Activated naive CD4-positive, alpha-beta T cell treated with anti-CD3 and anti-CD28 coated beads for 36 hours (primary cell): Measurements from ENCODE around the gene PRKN. TPM values are rescaled to one million over a fixed set of nuclear protein-coding genes. Genes with fewer than 3 reads are reported as not detected.

Source experiments
- CTCF ChIA-PET: fragments of 350-600 bp; sonication (Branson Sonifier 250); formaldehyde crosslinking; loops from one replicate; lab custom pipeline; 2021; ENCODE audit warnings: antibody characterized with exemption; lab: Charles Lee
- DNase-seq: peaks from one replicate; pipeline ENCODE4 v3.0.0-alpha.2; 2020
- H3K27ac Mint-ChIP-seq: one replicate; pipeline ENCODE4 v1.8.0; 2021; ENCODE audit warnings: mild to moderate bottlenecking, mixed read lengths
- H3K27me3 Mint-ChIP-seq: one replicate; pipeline ENCODE4 v1.8.0; 2021; ENCODE audit warnings: low read depth, mixed read lengths
- H3K36me3 Mint-ChIP-seq: one replicate; pipeline ENCODE4 v1.8.0; 2021; ENCODE audit warnings: low read depth, mixed read lengths
- H3K4me1 Mint-ChIP-seq: one replicate; pipeline ENCODE4 v1.8.0; 2021; ENCODE audit warnings: low read depth, mixed read lengths
- H3K4me3 Mint-ChIP-seq: one replicate; pipeline ENCODE4 v1.8.0; 2021; ENCODE audit warnings: mild to moderate bottlenecking, moderate library complexity, mixed read lengths
- H3K9me3 Mint-ChIP-seq: one replicate; pipeline ENCODE4 v1.8.0; 2021; ENCODE audit warnings: mixed read lengths
- intact Hi-C: fragments of 100-400 bp; cut with micrococcal nuclease; formaldehyde crosslinking; loops from one replicate; pipeline ENCODE4 v1.15.1; 2023
- total RNA-seq, 2 experiments: library from RNA; stranded (reverse); gene quantifications; one replicate each; pipeline ENCODE4 v1.2.3, GENCODE V29; 2021

Gene PRKN
- total RNA-seq, 2 experiments from 2014 or later: 0.33 to 0.72 TPM

DNA sequence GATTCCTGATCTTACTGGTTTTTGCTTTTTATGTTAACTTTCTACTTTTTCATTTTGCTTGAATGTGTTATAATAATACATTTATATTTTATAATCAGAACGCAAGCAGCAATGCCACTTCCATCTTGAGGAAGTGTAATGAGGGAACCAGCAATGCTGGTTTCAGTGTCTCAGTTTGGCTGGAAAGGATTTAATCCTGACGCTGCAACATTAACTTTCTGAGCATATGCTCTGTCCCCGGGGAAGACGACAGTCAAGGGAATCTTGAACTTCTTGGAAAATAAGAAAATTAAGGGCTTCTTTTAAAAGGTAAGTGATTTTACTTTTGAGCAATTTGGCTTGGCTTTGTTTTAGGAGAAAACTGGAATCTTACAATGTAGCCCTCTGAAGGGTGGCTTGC, 1248.2 kb downstream of the PRKN start:
- H3K27me3 Mint-ChIP-seq: no peaks in the 10 kb centered on the region

DNA sequence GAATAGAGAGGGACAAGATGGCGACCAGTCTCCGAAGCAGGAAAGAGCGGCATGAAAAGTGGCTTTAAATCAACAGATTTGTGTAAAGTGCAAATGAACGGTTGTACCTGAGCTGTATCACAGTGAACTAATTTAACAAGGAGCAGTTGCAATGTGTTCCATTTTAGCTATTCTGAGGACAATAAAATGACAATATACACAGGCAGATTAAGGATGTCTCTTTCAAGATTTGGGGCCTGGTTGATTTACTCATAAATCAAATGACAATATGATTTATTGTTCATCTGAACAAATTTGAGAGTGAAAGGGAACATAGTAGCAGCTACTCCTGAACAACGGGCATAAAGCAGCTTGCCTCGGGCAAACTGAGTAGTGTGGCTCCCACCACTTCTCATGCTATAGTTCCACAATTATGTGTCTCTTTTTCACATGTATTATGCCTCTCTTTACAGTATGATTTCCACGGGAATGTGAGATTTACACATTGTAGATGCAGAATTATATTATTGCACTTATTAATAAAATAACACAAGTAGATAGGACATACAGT, 1249.6 kb downstream of the PRKN start:
- Mint-ChIP-seq H3K27me3 (no peaks in the 10 kb centered on the region), H3K4me3 (no peak overlapping the region), H3K4me1 (no peaks in the 10 kb centered on the region), H3K36me3 (no peaks in the 10 kb centered on the region), H3K27ac (no peak overlapping the region), H3K9me3 (no peaks in the 10 kb centered on the region)
- intact Hi-C loops: no loop called here
- CTCF ChIA-PET: no interaction called here
- no peak for DNase-seq

More for the DNA sequence above, 1248.2 kb downstream of the PRKN start:
- no peak for DNase-seq
- H3K9me3 Mint-ChIP-seq: no peaks in the 10 kb centered on the region
- intact Hi-C loops: no loop called here
- no peaks in the 10 kb centered on the region for H3K36me3 Mint-ChIP-seq
- CTCF ChIA-PET: no interaction called here
- H3K4me1 Mint-ChIP-seq: no peaks in the 10 kb centered on the region
- H3K4me3 Mint-ChIP-seq: no peak overlapping the region
- no peak overlapping the region for H3K27ac Mint-ChIP-seq

DNA sequence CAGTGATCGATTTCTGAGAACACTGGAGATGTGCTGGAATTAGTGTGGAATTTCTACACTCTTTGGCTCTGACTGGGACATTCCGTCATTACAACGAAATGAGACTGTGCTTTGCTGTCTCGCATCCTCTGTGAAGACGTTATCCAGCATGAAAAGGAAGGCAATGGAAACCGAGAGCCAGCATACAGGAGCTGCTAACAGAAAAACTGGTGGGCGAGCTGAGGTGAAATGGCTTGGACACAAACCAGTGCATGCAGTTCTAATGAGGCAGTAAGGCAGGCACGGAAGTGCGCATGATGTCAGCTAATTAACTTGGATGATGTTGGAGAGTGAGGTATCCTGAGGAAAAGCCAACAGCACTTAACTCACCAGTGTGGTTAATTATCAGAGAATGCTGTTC, 1250.9 kb downstream of the PRKN start:
- Mint-ChIP-seq H3K4me1 (no peaks in the 10 kb centered on the region), H3K27me3 (no peaks in the 10 kb centered on the region), H3K36me3 (no peaks in the 10 kb centered on the region), H3K27ac (no peak overlapping the region), H3K9me3 (no peaks in the 10 kb centered on the region), H3K4me3 (no peak overlapping the region)
- no peak for DNase-seq
- intact Hi-C loops: no loop called here
- CTCF ChIA-PET: no interaction called here

DNA sequence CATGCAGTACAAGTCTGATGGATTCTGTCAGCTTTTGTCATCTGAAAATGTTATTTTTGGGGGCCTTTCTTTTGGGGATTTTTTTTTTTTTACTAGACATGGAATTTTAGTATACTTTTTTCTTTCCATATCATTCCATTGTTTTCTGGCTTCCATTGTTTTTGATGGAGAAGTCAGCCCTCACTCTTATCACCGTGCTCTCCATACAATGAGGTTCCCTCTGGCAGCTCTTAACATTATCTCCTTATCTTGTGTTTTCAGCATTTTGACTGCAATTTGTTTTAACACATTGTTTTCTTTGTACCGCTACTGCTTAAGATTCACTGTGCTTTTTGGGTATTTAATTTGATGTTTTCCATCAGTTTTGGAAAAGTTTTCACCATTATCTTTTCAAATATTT, 1262.2 kb downstream of the PRKN start:
- Mint-ChIP-seq H3K9me3 (no peaks in the 10 kb centered on the region), H3K4me3 (no peak overlapping the region), H3K36me3 (no peaks in the 10 kb centered on the region), H3K27me3 (no peaks in the 10 kb centered on the region), H3K4me1 (no peaks in the 10 kb centered on the region), H3K27ac (no peak overlapping the region)
- no peak for DNase-seq
- CTCF ChIA-PET: no interaction called here
- intact Hi-C loops: no loop called here

DNA sequence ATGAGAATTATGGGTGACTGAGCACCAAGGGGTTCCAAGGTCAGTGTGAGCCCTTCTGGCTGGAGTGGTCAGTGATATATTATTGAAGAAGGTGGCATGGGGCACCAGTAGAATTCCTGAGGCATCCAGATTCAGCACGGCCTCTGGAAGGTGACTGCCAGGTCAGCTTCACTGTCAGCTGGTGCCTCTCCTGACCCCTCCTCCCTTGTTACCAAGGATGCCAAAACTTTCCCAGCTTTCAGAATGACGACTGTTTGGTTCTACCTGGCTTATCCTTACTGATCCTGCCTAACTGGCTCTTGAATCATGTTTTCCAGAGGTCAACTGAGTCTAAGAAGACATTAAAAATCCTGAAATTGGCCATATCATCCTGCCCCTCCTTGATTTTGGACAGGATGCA, 1264.5 kb downstream of the PRKN start:
- Mint-ChIP-seq H3K4me3 (no peak overlapping the region), H3K27ac (no peak overlapping the region), H3K36me3 (no peaks in the 10 kb centered on the region), H3K4me1 (no peaks in the 10 kb centered on the region), H3K27me3 (no peaks in the 10 kb centered on the region), H3K9me3 (no peaks in the 10 kb centered on the region)
- intact Hi-C loops: no loop called here
- DNase-seq: no peak
- CTCF ChIA-PET: no interaction called here

DNA sequence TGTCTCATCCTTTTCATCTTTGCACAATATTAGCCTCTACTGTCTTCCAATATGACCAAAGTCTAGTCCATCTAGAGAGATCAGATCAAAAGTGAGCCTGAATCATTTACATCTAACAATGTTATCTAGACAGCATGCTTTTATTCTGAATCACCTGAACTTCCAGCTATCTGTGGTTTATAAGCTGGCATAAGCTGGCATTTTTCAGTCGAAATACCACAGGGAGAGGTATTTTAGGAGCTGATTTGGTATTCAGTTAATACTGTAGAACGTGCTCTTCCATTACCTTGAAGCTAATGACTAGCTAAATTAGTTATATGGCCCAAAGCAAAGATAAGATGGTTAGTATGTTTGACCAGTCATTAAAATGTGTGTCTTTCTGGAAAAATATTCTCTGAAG, 1265.4 kb downstream of the PRKN start:
- H3K4me3 Mint-ChIP-seq: no peak overlapping the region
- H3K9me3 Mint-ChIP-seq: no peaks in the 10 kb centered on the region
- no peaks in the 10 kb centered on the region for H3K36me3 Mint-ChIP-seq
- no peak for DNase-seq
- no peaks in the 10 kb centered on the region for H3K4me1 Mint-ChIP-seq
- no peak overlapping the region for H3K27ac Mint-ChIP-seq
- intact Hi-C loops: no loop called here
- CTCF ChIA-PET: interaction anchor here (0.7 kb wide), 1 partner anchor 287 kb away, joined by 3 read pairs; no protein-coding TSS in a partner anchor
- no peaks in the 10 kb centered on the region for H3K27me3 Mint-ChIP-seq

DNA sequence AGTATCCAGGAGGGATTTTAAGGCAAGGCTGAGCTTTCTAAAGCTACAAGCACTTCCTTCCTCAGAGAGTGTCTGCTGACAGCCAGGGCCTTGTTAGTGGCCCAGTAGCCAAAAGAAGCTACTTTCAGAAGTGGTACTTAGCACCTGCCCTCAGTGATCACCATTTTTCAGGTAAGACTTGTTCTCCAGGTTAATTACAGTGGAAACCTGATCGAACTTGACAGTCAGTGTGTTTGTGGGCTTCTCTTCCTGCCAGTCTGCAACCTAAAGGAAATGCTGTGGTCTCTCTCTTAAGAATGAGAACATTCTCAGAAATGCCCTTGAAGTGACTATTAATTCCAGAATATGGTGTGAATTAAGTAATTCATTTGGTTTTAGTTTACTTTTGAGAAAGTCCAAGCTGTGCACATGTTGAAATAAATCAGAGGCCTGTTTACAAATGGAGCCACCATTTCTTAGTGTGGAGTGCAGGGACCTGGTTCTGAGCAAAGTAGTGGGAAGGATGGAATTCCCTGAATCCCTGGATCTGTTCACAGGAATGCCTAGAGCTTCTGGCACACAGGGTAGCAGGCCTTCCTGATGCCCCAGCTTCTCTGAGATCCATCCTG, 1268.5 kb downstream of the PRKN start:
- intact Hi-C loops: no loop called here
- Mint-ChIP-seq H3K36me3 (no peaks in the 10 kb centered on the region), H3K9me3 (no peaks in the 10 kb centered on the region), H3K27ac (no peak overlapping the region), H3K4me3 (no peak overlapping the region), H3K27me3 (no peaks in the 10 kb centered on the region), H3K4me1 (no peaks in the 10 kb centered on the region)
- CTCF ChIA-PET: interaction anchor here (1.2 kb wide), 1 partner anchor 41 kb away, joined by 7 read pairs; no protein-coding TSS in a partner anchor
- no peak for DNase-seq

DNA sequence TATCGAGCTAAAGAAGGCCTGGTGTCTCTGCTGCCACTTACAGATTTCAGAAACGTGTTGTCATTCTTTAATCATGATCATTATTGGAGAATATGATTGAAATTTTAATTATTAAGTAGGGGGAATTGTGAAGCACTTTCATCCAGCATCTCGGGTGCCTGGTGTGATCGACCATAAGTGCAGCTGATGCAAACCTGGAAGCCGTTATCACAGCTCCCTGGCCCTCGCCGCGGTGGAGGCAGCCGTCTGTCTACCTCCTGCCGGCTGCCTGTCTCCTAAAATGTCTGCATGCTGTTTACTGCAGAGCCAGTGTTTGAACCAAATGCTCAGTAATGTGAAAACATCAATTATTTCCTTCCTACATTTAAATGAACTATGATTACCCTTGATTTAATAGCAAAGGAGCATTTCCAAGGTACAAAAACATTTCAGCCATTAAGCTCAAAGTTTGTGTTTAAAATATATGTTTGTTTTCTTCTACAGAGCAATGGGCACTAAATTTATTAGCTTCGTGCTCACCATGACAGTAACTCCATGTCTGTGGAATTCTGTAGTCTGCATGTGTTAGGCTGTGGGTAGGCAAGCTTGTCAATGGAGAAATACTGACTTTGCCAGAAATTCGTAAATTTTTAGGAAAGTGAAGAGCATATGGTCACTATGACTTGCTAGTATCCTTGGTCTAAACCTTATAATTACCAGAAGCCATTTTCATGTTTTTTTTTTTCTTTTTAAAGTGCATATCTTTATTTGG, 1269.2 kb downstream of the PRKN start:
- no peaks in the 10 kb centered on the region for H3K4me1 Mint-ChIP-seq
- H3K4me3 Mint-ChIP-seq: no peak overlapping the region
- DNase-seq: no peak
- H3K27ac Mint-ChIP-seq: no peak overlapping the region
- H3K36me3 Mint-ChIP-seq: no peaks in the 10 kb centered on the region
- no peaks in the 10 kb centered on the region for H3K9me3 Mint-ChIP-seq
- intact Hi-C loops: no loop called here
- H3K27me3 Mint-ChIP-seq: no peaks in the 10 kb centered on the region
- CTCF ChIA-PET: interaction anchor here (0.6 to 1.7 kb wide), 3 partner anchors 13 to 40 kb away, joined by 4 to 7 read pairs (median 5); no protein-coding TSS in a partner anchor

DNA sequence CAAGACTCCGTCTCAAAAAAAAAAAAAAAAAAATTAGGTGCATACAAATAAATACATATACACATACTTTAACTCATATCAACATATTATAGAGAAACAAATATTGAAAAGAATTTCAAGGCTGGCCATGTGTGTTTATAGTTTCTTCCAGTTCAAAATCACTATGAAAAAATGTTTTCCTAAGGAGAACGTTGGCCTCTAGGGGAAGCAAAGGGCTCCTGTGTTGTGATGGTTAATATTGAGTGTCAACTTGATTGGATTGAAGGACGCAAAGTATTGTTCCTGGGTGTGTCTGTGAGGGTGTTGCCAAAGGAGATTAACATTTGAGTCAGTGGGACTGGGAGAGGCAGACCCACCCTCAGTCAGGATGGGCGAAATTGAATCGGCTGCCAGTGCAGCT, 1271.7 kb downstream of the PRKN start:
- CTCF ChIA-PET: no interaction called here

DNA sequence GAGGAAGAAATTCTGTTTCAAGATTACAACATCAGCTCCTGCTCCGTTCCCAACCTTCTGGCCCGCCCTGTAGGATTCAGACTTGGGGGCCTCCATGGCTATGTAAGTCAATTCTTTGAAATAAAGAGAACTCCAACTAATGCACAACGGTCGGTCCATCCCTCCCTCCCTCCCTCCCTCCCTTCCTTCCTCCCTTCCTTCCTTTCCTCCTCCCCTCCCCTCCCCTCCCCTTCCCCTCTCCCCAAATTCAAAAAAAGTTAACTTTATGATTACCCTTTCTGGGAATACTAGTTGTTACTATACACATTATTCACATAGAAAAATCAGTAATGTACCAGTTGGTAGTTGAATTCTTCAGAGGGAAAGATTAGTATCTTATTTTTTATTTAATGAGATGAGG, 1274.0 kb downstream of the PRKN start:
- no peaks in the 10 kb centered on the region for H3K9me3 Mint-ChIP-seq
- CTCF ChIA-PET: no interaction called here
- H3K27me3 Mint-ChIP-seq: no peaks in the 10 kb centered on the region
- no peak overlapping the region for H3K4me3 Mint-ChIP-seq
- no peaks in the 10 kb centered on the region for H3K4me1 Mint-ChIP-seq
- no peaks in the 10 kb centered on the region for H3K36me3 Mint-ChIP-seq
- intact Hi-C loops: no loop called here
- no peak overlapping the region for H3K27ac Mint-ChIP-seq
- DNase-seq: no peak

More for the DNA sequence above, 1271.7 kb downstream of the PRKN start:
- no peaks in the 10 kb centered on the region for H3K36me3 Mint-ChIP-seq
- no peak overlapping the region for H3K27ac Mint-ChIP-seq
- no peak overlapping the region for H3K4me3 Mint-ChIP-seq
- intact Hi-C loops: no loop called here
- H3K27me3 Mint-ChIP-seq: no peaks in the 10 kb centered on the region
- DNase-seq: no peak
- H3K9me3 Mint-ChIP-seq: no peaks in the 10 kb centered on the region
- H3K4me1 Mint-ChIP-seq: no peaks in the 10 kb centered on the region

DNA sequence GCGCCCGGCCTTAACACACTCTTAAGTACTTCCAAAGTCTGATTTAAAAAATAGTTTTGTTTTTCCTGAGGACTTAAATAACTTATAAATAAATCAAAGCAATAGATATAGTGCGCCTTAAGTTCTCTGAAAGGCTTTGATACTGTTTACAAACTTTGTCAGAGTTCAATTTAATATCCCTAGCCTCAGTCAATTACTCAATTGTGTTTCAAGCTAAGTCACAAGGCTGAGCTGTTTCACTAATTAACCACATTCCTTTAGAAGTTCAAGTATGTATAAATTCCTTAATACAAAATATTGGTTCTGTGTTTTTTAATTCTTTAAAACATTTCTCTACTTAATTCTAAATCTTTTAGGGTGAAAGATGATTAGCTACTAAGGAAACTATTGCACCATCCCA, 1275.3 kb downstream of the PRKN start:
- Mint-ChIP-seq H3K27me3 (no peaks in the 10 kb centered on the region), H3K4me3 (no peak overlapping the region), H3K36me3 (no peaks in the 10 kb centered on the region), H3K27ac (no peak overlapping the region), H3K9me3 (no peaks in the 10 kb centered on the region), H3K4me1 (no peaks in the 10 kb centered on the region)
- no peak for DNase-seq
- CTCF ChIA-PET: no interaction called here
- intact Hi-C loops: no loop called here

DNA sequence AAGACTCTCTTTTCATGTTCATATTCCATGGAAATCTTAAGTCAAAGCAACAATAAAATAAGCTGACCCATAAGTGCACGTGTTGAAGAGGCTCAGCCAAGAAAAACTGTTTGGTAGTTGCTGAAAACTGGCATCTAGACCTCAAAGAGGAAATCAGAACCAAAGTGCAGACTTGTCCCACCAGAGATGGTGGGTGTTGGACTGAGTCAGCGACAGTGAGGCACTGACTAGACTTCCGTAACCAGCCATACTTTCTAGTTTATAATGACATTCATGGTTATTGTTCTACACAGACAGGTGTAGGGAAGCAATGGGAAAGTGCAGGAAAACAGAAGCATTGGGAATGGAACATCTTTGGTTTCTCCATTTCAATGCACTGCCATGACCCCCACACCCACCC, 1278.0 kb downstream of the PRKN start:
- no peak overlapping the region for H3K27ac Mint-ChIP-seq
- no peaks in the 10 kb centered on the region for H3K36me3 Mint-ChIP-seq
- peaks cover 3% of the 10 kb centered on the region for H3K27me3 Mint-ChIP-seq
- intact Hi-C loops: no loop called here
- no peaks in the 10 kb centered on the region for H3K9me3 Mint-ChIP-seq
- H3K4me3 Mint-ChIP-seq: no peak overlapping the region
- no peak for DNase-seq
- peaks cover 4% of the 10 kb centered on the region for H3K4me1 Mint-ChIP-seq
- CTCF ChIA-PET: no interaction called here

DNA sequence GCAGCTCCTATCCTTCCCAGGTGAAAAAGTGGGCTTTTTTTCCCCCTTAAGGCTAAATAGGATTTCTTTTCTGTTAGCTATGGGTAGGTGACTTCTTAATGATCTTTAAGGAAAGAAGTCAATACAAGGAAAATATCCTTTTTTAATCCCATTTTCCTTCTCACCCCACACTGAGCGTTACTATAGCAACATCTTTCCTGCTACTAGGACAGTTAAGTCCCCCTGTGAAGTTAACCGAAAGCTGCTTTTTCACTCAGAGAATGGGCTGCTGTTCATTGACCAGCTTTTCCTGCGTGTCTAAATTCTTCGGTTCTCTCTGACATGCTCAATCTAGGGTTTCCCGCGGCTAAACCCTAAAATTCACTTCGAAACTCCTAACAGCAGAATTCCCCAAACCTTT, 1280.6 kb downstream of the PRKN start:
- DNase-seq: no peak
- peaks cover 3% of the 10 kb centered on the region for H3K27me3 Mint-ChIP-seq
- H3K9me3 Mint-ChIP-seq: no peaks in the 10 kb centered on the region
- CTCF ChIA-PET: no interaction called here
- no peak overlapping the region for H3K27ac Mint-ChIP-seq
- H3K4me3 Mint-ChIP-seq: no peak overlapping the region
- intact Hi-C loops: no loop called here
- H3K4me1 Mint-ChIP-seq: peaks cover 4% of the 10 kb centered on the region
- H3K36me3 Mint-ChIP-seq: no peaks in the 10 kb centered on the region
